ENCODE measurements around the gene RPAP3. TPM values are rescaled to one million over a fixed set of nuclear protein-coding genes. Genes with fewer than 3 reads are reported as not detected.

RPAP3 gene
- total RNA-seq, 2 donors from 2014 or later: 8.1 to 16.8 TPM

DNA sequence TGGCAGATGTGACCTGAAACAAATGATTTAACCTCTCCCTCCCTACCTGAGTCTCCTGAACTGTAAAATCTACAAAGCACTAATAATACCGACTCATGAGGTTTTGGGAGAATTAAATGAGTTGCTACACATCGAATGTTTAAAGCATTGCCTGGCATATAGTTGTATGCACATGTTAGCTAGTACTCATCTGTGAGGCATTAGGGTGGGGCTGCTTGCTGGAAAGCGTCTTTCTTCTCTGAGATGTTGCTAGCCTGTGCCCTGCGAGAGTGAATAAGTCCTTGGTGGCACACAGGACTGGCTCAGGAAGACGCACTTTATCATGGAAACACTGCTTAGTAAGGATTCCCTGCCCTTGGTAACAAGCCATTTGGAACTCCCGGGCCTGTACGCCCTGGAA lies 46.7 kb upstream of the RPAP3 start:
- TF ChIP-seq, protein P1, sequence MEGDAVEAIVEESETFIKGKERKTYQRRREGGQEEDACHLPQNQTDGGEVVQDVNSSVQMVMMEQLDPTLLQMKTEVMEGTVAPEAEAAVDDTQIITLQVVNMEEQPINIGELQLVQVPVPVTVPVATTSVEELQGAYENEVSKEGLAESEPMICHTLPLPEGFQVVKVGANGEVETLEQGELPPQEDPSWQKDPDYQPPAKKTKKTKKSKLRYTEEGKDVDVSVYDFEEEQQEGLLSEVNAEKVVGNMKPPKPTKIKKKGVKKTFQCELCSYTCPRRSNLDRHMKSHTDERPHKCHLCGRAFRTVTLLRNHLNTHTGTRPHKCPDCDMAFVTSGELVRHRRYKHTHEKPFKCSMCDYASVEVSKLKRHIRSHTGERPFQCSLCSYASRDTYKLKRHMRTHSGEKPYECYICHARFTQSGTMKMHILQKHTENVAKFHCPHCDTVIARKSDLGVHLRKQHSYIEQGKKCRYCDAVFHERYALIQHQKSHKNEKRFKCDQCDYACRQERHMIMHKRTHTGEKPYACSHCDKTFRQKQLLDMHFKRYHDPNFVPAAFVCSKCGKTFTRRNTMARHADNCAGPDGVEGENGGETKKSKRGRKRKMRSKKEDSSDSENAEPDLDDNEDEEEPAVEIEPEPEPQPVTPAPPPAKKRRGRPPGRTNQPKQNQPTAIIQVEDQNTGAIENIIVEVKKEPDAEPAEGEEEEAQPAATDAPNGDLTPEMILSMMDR (IDR thresholded peaks at IDR 0.05): no peak
- peaks cover 36 to 66% of the 10 kb centered on the region in 2 donors for H3K4me1 ChIP-seq (ENCODE audit: control insufficient read depth in 1 of 2, low read depth in 2 of 2)
- ATAC-seq (ENCODE audit: insufficient number of reproducible peaks, low FRiP score, low read depth): no peak
- peak overlapping the region; percentile 96 for H3K27ac ChIP-seq
- H3K9me3 ChIP-seq: no peaks in the 10 kb centered on the region
- no peaks in the 10 kb centered on the region for H3K27me3 ChIP-seq (replicated peaks; ENCODE audit: insufficient read depth)
- H3K4me3 ChIP-seq: no peak overlapping the region
- DNase-seq (ENCODE audit: low spot score): no peak
- peaks cover 20% of the 10 kb centered on the region for H3K36me3 ChIP-seq

- peak overlapping the region; percentile 96 for H3K27ac ChIP-seq
- H3K9me3 ChIP-seq: no peaks in the 10 kb centered on the region
- ATAC-seq (ENCODE audit: insufficient number of reproducible peaks, low FRiP score, low read depth): no peak
- TF ChIP-seq, protein P1 (IDR thresholded peaks at IDR 0.05): no peak
- H3K4me3 ChIP-seq: no peak overlapping the region
- no peak for DNase-seq (ENCODE audit: low spot score)
- H3K36me3 ChIP-seq: peaks cover 22% of the 10 kb centered on the region
- H3K4me1 ChIP-seq (ENCODE audit: control insufficient read depth in 1 of 2, low read depth in 2 of 2): peaks cover 34 to 61% of the 10 kb centered on the region in 2 donors
- no peaks in the 10 kb centered on the region for H3K27me3 ChIP-seq (replicated peaks; ENCODE audit: insufficient read depth)
Observed at GRCh38 chr12:47752121-47752520, 46.3 kb upstream of the RPAP3 start.

- peaks cover 27% of the 10 kb centered on the region for H3K36me3 ChIP-seq
- TF ChIP-seq, protein P1 (IDR thresholded peaks at IDR 0.05): no peak
- no peaks in the 10 kb centered on the region for H3K27me3 ChIP-seq (replicated peaks; ENCODE audit: insufficient read depth)
- ATAC-seq (ENCODE audit: insufficient number of reproducible peaks, low FRiP score, low read depth): no peak
- no peaks in the 10 kb centered on the region for H3K9me3 ChIP-seq
- no peak overlapping the region for H3K4me3 ChIP-seq
- no peak for DNase-seq (ENCODE audit: low spot score)
- H3K4me1 ChIP-seq (ENCODE audit: control insufficient read depth in 1 of 2, low read depth in 2 of 2): peaks cover 34 to 56% of the 10 kb centered on the region in 2 donors
- no peak overlapping the region for H3K27ac ChIP-seq
Observed at GRCh38 chr12:47751561-47751960, 45.7 kb upstream of the RPAP3 start.

- ATAC-seq (ENCODE audit: insufficient number of reproducible peaks, low FRiP score, low read depth): no peak
- DNase-seq (ENCODE audit: low spot score): no peak
- peaks cover 30% of the 10 kb centered on the region for H3K36me3 ChIP-seq
Observed at GRCh38 chr12:47750916-47751470, 45.2 kb upstream of the RPAP3 start.

DNA sequence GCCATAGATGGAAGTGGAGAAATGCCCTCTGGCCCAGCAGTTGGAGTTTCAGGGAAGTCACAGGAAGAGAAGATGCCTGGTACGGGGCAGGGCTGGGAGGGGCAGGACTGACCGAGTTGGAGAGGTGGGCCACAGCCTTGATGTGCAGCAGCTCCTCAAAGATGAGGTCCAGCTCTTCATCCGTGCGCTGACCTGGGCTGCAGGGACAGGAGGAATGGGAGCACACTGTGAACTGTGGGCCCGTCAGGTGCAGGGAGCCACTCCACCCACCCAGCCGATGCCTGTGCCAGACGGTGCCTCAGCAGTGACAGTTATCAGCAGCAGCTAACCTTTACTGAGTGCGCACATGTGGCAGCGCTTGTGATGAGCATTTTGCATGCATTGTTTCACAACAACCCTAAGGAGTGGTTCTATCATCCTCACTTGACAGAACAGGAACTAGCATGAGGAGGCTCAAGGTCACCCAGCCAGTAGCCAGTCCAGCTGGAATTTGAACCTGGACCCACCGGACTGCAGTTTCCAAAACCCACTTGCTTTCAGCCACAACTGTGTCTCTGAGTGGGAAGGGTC lies 44.5 kb upstream of the RPAP3 start:
- Histone ChIP-seq H3K9me3 (no peaks in the 10 kb centered on the region), H3K4me1 (ENCODE audit: control insufficient read depth in 1 of 2, low read depth in 2 of 2) (peaks cover 30 to 43% of the 10 kb centered on the region in 2 donors), H3K27ac (no peak overlapping the region), H3K27me3 (replicated peaks; ENCODE audit: insufficient read depth) (no peaks in the 10 kb centered on the region), H3K4me3 (no peak overlapping the region), H3K36me3 (peaks cover 30% of the 10 kb centered on the region)
- DNase-seq (ENCODE audit: low spot score): no peak
- no peak for ATAC-seq (ENCODE audit: insufficient number of reproducible peaks, low FRiP score, low read depth)
- TF ChIP-seq, protein P1 (IDR thresholded peaks at IDR 0.05): no peak

More at GRCh38 chr12:47750916-47751470, 45.2 kb upstream of the RPAP3 start:
- Histone ChIP-seq H3K27me3 (replicated peaks; ENCODE audit: insufficient read depth) (no peaks in the 10 kb centered on the region), H3K9me3 (no peaks in the 10 kb centered on the region), H3K4me1 (ENCODE audit: control insufficient read depth in 1 of 2, low read depth in 2 of 2) (peaks cover 34 to 50% of the 10 kb centered on the region in 2 donors), H3K27ac (no peak overlapping the region), H3K4me3 (no peak overlapping the region)
- TF ChIP-seq, protein P1 (IDR thresholded peaks at IDR 0.05): no peak

Data from thoracic aorta (tissue), 2 donors.